ENCODE measurements around the gene CRTAC1.
A peak's percentile ranks its signal among the peaks of the same experiment; 100 is the strongest.

The CRTAC1 gene

GRCh38 chr10:97836446-97836845 lies 194.0 kb downstream of the CRTAC1 start:
- Histone ChIP-seq H2AFZ (ENCODE audit: low read length) (no peak overlapping the region), H2BK120ac (ENCODE audit: low read depth, low read length) (no peak overlapping the region), H3K79me1 (ENCODE audit: low read depth, low read length) (no peaks in the 10 kb centered on the region), H2BK5ac (ENCODE audit: low read length) (no peak overlapping the region), H3K23ac (ENCODE audit: low read depth, low read length, poor library complexity) (no peak overlapping the region), H3K9ac (ENCODE audit: low read depth, low read length, poor library complexity) (no peak overlapping the region), H3K4me3 (ENCODE audit: low read length in 2 of 2) (no peak overlapping the region), H4K91ac (ENCODE audit: low read depth, low read length, poor library complexity) (no peak overlapping the region), H2BK12ac (ENCODE audit: low read length) (no peak overlapping the region), H3K36me3 (replicated peaks in 1 of 2; ENCODE audit: control insufficient read depth in 2 of 2, insufficient read depth in 2 of 2, low read length in 2 of 2) (no peaks in the 10 kb centered on the region), H3K4me1 (ENCODE audit: control insufficient read depth in 2 of 2, insufficient read depth in 1 of 2, low read depth in 1 of 2, low read length in 2 of 2) (no peaks in the 10 kb centered on the region), H3K27ac (replicated peaks; ENCODE audit: low read length) (no peak overlapping the region), H3K9me3 (replicated peaks in 1 of 2; ENCODE audit: control insufficient read depth in 2 of 2, insufficient read depth in 1 of 2, low read depth in 1 of 2, low read length in 2 of 2) (peaks cover 0 to 6% of the 10 kb centered on the region in 2 donors), H2AK5ac (ENCODE audit: low read depth, low read length) (no peak overlapping the region), H2BK15ac (ENCODE audit: low read length) (no peak overlapping the region), H3K14ac (ENCODE audit: low read length) (no peak overlapping the region), H3K27me3 (ENCODE audit: control insufficient read depth in 3 of 3, insufficient read depth in 3 of 3, low read depth in 1 of 3, low read length in 3 of 3) (peaks cover 0 to 6% (median 0%) of the 10 kb centered on the region in 3 experiments), H4K8ac (ENCODE audit: low read depth, low read length) (no peak overlapping the region), H3K18ac (ENCODE audit: low read length) (no peak overlapping the region), H3K4me2 (ENCODE audit: insufficient read depth, low read length, poor library complexity, severe bottlenecking) (no peak overlapping the region), H3K4ac (ENCODE audit: low read length) (no peak overlapping the region)
- no peak for DNase-seq (ENCODE audit: low spot score)
- WGBS, 2 donors (ENCODE audit: extremely low coverage in 2 of 2, insufficient read length in 2 of 2, insufficient replicate concordance in 1 of 2) = no CpG with 5 or more reads among the region's 2 CpGs

GRCh38 chr10:97831259-97831658 lies 199.2 kb downstream of the CRTAC1 start:
- Histone ChIP-seq H3K9ac (ENCODE audit: low read depth, low read length, poor library complexity) (no peak overlapping the region), H3K14ac (ENCODE audit: low read length) (no peak overlapping the region), H3K4me1 (ENCODE audit: control insufficient read depth in 2 of 2, insufficient read depth in 1 of 2, low read depth in 1 of 2, low read length in 2 of 2) (no peaks in the 10 kb centered on the region), H2BK15ac (ENCODE audit: low read length) (no peak overlapping the region), H3K4me3 (ENCODE audit: low read length in 2 of 2) (no peak overlapping the region), H3K27ac (replicated peaks; ENCODE audit: low read length) (no peak overlapping the region), H2BK120ac (ENCODE audit: low read depth, low read length) (no peak overlapping the region), H3K18ac (ENCODE audit: low read length) (peak overlapping the region; percentile 39), H4K91ac (ENCODE audit: low read depth, low read length, poor library complexity) (no peak overlapping the region), H3K36me3 (replicated peaks in 1 of 2; ENCODE audit: control insufficient read depth in 2 of 2, insufficient read depth in 2 of 2, low read length in 2 of 2) (no peaks in the 10 kb centered on the region), H3K4ac (ENCODE audit: low read length) (no peak overlapping the region), H2AK5ac (ENCODE audit: low read depth, low read length) (peak overlapping the region; percentile 44), H2AFZ (ENCODE audit: low read length) (no peak overlapping the region), H3K9me3 (replicated peaks in 1 of 2; ENCODE audit: control insufficient read depth in 2 of 2, insufficient read depth in 1 of 2, low read depth in 1 of 2, low read length in 2 of 2) (no peaks in the 10 kb centered on the region), H3K27me3 (ENCODE audit: control insufficient read depth in 3 of 3, insufficient read depth in 3 of 3, low read depth in 1 of 3, low read length in 3 of 3) (peaks cover 0 to 25% (median 0%) of the 10 kb centered on the region in 3 experiments), H3K4me2 (ENCODE audit: insufficient read depth, low read length, poor library complexity, severe bottlenecking) (no peak overlapping the region), H2BK5ac (ENCODE audit: low read length) (no peak overlapping the region), H4K8ac (ENCODE audit: low read depth, low read length) (no peak overlapping the region), H3K79me1 (ENCODE audit: low read depth, low read length) (no peaks in the 10 kb centered on the region), H2BK12ac (ENCODE audit: low read length) (no peak overlapping the region), H3K23ac (ENCODE audit: low read depth, low read length, poor library complexity) (peak overlapping the region; percentile 77)
- DNase-seq (ENCODE audit: low spot score) = no peak
- WGBS, 2 donors (ENCODE audit: extremely low coverage in 2 of 2, insufficient read length in 2 of 2, insufficient replicate concordance in 1 of 2) = no CpG with 5 or more reads among the region's 2 CpGs

GRCh38 chr10:97830064-97830463 lies 200.4 kb downstream of the CRTAC1 start:
- Histone ChIP-seq H3K4me2 (ENCODE audit: insufficient read depth, low read length, poor library complexity, severe bottlenecking) (no peak overlapping the region), H2BK15ac (ENCODE audit: low read length) (no peak overlapping the region), H3K4me3 (ENCODE audit: low read length in 2 of 2) (no peak overlapping the region), H3K79me1 (ENCODE audit: low read depth, low read length) (no peaks in the 10 kb centered on the region), H3K14ac (ENCODE audit: low read length) (no peak overlapping the region), H3K18ac (ENCODE audit: low read length) (no peak overlapping the region), H2BK5ac (ENCODE audit: low read length) (no peak overlapping the region), H3K9me3 (replicated peaks in 1 of 2; ENCODE audit: control insufficient read depth in 2 of 2, insufficient read depth in 1 of 2, low read depth in 1 of 2, low read length in 2 of 2) (no peaks in the 10 kb centered on the region), H3K36me3 (replicated peaks in 1 of 2; ENCODE audit: control insufficient read depth in 2 of 2, insufficient read depth in 2 of 2, low read length in 2 of 2) (no peaks in the 10 kb centered on the region), H3K4ac (ENCODE audit: low read length) (no peak overlapping the region), H3K4me1 (ENCODE audit: control insufficient read depth in 2 of 2, insufficient read depth in 1 of 2, low read depth in 1 of 2, low read length in 2 of 2) (no peaks in the 10 kb centered on the region), H3K9ac (ENCODE audit: low read depth, low read length, poor library complexity) (no peak overlapping the region), H4K8ac (ENCODE audit: low read depth, low read length) (no peak overlapping the region), H2AFZ (ENCODE audit: low read length) (no peak overlapping the region), H3K23ac (ENCODE audit: low read depth, low read length, poor library complexity) (no peak overlapping the region), H3K27me3 (ENCODE audit: control insufficient read depth in 3 of 3, insufficient read depth in 3 of 3, low read depth in 1 of 3, low read length in 3 of 3) (peaks cover 0 to 30% (median 0%) of the 10 kb centered on the region in 3 experiments), H2AK5ac (ENCODE audit: low read depth, low read length) (no peak overlapping the region), H4K91ac (ENCODE audit: low read depth, low read length, poor library complexity) (no peak overlapping the region), H2BK120ac (ENCODE audit: low read depth, low read length) (no peak overlapping the region), H3K27ac (replicated peaks; ENCODE audit: low read length) (no peak overlapping the region), H2BK12ac (ENCODE audit: low read length) (no peak overlapping the region)
- no CpG with 5 or more reads among the region's 3 CpGs for WGBS, 2 donors (ENCODE audit: extremely low coverage in 2 of 2, insufficient read length in 2 of 2, insufficient replicate concordance in 1 of 2)
- no peak for DNase-seq (ENCODE audit: low spot score)

GRCh38 chr10:97828721-97829120 lies 201.7 kb downstream of the CRTAC1 start:
- H2BK12ac ChIP-seq (ENCODE audit: low read length) = no peak overlapping the region
- peaks cover 0 to 6% of the 10 kb centered on the region in 2 donors for H3K4me1 ChIP-seq (ENCODE audit: control insufficient read depth in 2 of 2, insufficient read depth in 1 of 2, low read depth in 1 of 2, low read length in 2 of 2)
- H2AK5ac ChIP-seq (ENCODE audit: low read depth, low read length) = no peak overlapping the region
- no peak overlapping the region for H3K4me2 ChIP-seq (ENCODE audit: insufficient read depth, low read length, poor library complexity, severe bottlenecking)
- H3K23ac ChIP-seq (ENCODE audit: low read depth, low read length, poor library complexity) = no peak overlapping the region
- H4K91ac ChIP-seq (ENCODE audit: low read depth, low read length, poor library complexity) = no peak overlapping the region
- no peak overlapping the region for H2AFZ ChIP-seq (ENCODE audit: low read length)
- H3K4ac ChIP-seq (ENCODE audit: low read length) = no peak overlapping the region
- H3K27ac ChIP-seq (replicated peaks; ENCODE audit: low read length) = no peak overlapping the region
- H3K27me3 ChIP-seq (ENCODE audit: control insufficient read depth in 3 of 3, insufficient read depth in 3 of 3, low read depth in 1 of 3, low read length in 3 of 3) = peaks cover 0 to 31% (median 0%) of the 10 kb centered on the region in 3 experiments
- no peak overlapping the region for H4K8ac ChIP-seq (ENCODE audit: low read depth, low read length)
- no peak overlapping the region for H3K9ac ChIP-seq (ENCODE audit: low read depth, low read length, poor library complexity)
- H2BK5ac ChIP-seq (ENCODE audit: low read length) = no peak overlapping the region
- H2BK120ac ChIP-seq (ENCODE audit: low read depth, low read length) = no peak overlapping the region
- H2BK15ac ChIP-seq (ENCODE audit: low read length) = no peak overlapping the region
- H3K18ac ChIP-seq (ENCODE audit: low read length) = no peak overlapping the region
- no CpG with 5 or more reads among the region's 2 CpGs for WGBS, 2 donors (ENCODE audit: extremely low coverage in 2 of 2, insufficient read length in 2 of 2, insufficient replicate concordance in 1 of 2)
- DNase-seq (ENCODE audit: low spot score) = no peak
- H3K79me1 ChIP-seq (ENCODE audit: low read depth, low read length) = no peaks in the 10 kb centered on the region
- H3K14ac ChIP-seq (ENCODE audit: low read length) = no peak overlapping the region
- no peaks in the 10 kb centered on the region for H3K36me3 ChIP-seq (replicated peaks in 1 of 2; ENCODE audit: control insufficient read depth in 2 of 2, insufficient read depth in 2 of 2, low read length in 2 of 2)
- H3K4me3 ChIP-seq (ENCODE audit: low read length in 2 of 2) = no peak overlapping the region
- H3K9me3 ChIP-seq (replicated peaks in 1 of 2; ENCODE audit: control insufficient read depth in 2 of 2, insufficient read depth in 1 of 2, low read depth in 1 of 2, low read length in 2 of 2) = no peaks in the 10 kb centered on the region

Measured in neuronal stem cell (in vitro differentiated cells).